H54 (cell line): ENCODE results near the gene CCNI.
A peak's percentile ranks its signal among the peaks of the same experiment; 100 is the strongest.

Source experiments
- DNase-seq: peaks from one replicate; pipeline ENCODE4 v3.0.0; 2011; ENCODE audit warnings: low spot score, mixed read lengths; ENCODE audit not compliant: insufficient read length
- FAIRE-seq: peaks from 3 replicates; lab custom pipeline; 2011; peaks lifted over from hg19 to GRCh38; lab: Jason Lieb, UNC
- POLR2A ChIP-seq: IDR thresholded peaks from 2 replicates; pipeline ENCODE4 v1.6.1; 2011; ENCODE audit warnings: low read depth, mild to moderate bottlenecking, low read length

CCNI gene

GRCh38 chr4:77014256-77014655, 61.5 kb downstream of the CCNI start:
- FAIRE-seq (no peak), DNase-seq (no peak)
- TF ChIP-seq POLR2A: no peak

DNA sequence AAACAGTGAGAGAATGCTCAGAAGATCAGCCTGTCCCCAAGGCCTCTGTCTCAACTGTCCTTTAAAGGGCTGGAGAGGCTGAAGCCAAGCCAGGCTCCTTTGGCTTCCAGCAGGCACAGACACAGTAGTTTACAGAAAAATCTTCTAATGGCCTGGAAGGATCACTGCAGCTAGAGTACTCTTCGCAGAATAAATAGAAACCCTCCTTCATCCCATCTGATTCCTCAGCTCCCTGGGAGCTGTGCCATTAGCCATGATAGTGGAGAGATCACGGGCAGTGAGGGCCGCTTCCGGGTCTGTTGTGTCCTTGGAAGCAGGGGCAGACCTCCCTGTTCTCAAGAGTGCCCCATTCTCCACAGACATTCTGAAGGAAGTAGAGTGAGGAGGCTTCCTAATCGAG, 63.1 kb downstream of the CCNI start:
- TF ChIP-seq POLR2A: no peak
- DNase-seq (no peak), FAIRE-seq (no peak)

DNA sequence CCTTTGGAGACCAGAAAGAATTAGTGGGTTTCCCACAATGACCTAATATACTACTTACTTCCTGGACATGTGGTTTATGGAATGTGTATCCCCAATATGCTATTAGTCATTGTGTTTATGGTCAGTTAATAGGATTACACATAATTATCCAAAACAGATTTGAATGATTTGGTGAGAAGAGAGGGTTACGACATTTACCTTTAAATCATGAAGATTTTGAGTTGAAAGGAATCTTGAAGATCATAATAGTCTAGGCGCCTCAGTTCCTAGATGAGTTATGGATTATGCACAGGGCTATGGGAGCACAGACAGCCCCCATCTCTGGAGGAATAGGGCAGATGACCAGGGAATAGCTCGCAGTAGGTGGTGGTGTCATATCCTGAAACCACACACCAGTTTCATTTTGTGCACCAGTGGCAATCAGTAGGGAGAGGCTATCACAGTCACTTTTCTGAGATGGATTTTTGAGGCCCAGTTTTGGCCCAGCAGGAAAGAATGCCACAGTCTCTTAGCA, 64.9 kb downstream of the CCNI start:
- FAIRE-seq (no peak), DNase-seq (peak; percentile 25)
- no peak for TF ChIP-seq POLR2A

GRCh38 chr4:77009511-77010115, 66.2 kb downstream of the CCNI start:
- DNase-seq (no peak), FAIRE-seq (no peak)
- TF ChIP-seq POLR2A: no peak

DNA sequence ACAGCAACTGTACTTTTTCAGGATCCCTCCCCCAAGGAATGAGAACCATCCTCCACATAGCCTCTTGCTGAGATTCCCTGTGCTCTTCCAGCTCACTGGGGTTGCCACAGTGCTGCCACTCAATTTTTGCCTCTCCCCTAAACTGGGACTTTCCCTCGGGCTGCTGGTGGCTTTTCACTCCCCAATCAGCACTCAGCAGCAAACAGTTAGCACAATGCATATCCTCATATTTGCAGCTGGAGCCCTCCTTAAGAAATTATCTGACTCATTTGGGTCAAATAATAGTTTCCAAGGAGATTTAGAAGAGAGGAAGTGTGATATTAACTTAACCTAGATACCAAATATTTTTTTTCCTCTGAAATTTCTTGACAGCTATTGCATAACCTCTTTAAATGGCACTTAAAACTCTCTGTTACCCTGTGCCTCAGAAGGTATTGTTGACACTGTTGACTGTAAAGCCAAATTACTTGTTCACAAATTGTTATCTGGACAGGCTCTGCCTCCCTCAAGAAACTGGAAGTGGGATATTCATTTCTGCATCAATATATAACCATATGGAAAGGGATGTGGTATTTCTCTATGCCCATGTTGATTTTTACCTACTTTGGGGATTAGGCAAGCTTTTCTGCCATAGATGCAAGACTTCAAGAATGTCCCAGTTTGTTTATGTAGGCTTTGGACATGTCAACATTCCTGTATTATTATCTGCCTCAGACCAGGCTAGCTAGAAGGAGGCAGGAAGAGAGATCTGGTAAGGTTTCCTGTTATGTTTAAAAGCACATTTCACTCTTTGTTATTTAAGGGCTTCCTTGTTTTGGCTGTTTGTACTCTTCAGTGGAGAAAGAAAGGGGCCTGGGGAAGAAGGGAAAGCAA, 68.2 kb downstream of the CCNI start:
- no peak for TF ChIP-seq POLR2A
- FAIRE-seq: peak; percentile 75
- peak; percentile 9 for DNase-seq

DNA sequence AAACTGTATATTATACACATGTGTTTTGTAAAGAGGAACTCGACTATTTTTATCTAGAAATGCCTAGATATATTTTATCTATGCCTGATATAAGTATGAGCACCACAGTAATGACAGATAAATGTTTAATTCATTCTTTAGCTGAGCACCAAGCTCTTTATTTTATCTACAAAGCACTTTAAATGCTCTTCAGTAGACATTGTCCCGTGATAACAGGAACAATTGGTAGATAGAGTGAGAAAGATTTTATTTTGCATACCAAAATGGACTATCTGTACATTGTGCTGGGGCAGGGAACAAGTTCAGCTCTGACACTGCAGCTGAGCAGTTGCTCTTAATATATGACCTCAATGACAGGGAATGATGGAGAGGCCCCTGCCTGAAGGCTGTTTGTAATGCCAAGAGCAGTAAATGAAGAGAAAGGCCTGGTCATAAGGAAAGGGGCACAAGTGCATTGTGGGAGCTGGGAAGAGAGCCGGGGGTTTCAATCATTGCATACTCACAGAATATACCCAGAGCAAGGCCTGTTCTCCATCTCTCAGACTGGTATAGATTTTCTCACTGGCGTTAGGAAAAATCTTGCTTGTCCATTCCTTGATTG, 68.9 kb downstream of the CCNI start:
- DNase-seq: no peak
- no peak for TF ChIP-seq POLR2A

DNA sequence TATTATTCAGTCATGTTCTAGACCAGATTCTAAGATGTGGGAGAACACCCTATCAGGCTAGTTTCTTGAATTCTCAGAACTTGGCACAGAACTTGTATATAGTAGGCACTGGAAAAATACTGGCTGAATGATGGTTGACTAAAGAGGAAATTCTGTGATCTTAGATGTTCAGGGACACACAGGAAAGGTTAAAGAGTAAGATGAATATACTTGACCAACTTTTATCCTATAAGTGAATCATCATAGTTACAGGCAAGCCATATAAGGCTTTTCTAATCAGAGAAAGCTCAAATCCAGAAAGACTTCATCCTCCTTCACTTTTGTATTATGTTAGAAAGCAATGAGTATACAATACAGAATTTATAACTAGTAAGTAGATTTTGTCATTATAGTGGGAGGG, 72.4 kb downstream of the CCNI start:
- FAIRE-seq: no peak
- DNase-seq: no peak
- TF ChIP-seq POLR2A: no peak

More for the DNA sequence above, 68.9 kb downstream of the CCNI start:
- no peak for FAIRE-seq

GRCh38 chr4:77002321-77003107, 73.3 kb downstream of the CCNI start:
- no peak for FAIRE-seq
- no peak for DNase-seq
- no peak for TF ChIP-seq POLR2A

- DNase-seq (no peak), FAIRE-seq (peak; percentile 65)
- TF ChIP-seq POLR2A: no peak
Observed at GRCh38 chr4:77001907-77002306, 73.9 kb downstream of the CCNI start.

DNA sequence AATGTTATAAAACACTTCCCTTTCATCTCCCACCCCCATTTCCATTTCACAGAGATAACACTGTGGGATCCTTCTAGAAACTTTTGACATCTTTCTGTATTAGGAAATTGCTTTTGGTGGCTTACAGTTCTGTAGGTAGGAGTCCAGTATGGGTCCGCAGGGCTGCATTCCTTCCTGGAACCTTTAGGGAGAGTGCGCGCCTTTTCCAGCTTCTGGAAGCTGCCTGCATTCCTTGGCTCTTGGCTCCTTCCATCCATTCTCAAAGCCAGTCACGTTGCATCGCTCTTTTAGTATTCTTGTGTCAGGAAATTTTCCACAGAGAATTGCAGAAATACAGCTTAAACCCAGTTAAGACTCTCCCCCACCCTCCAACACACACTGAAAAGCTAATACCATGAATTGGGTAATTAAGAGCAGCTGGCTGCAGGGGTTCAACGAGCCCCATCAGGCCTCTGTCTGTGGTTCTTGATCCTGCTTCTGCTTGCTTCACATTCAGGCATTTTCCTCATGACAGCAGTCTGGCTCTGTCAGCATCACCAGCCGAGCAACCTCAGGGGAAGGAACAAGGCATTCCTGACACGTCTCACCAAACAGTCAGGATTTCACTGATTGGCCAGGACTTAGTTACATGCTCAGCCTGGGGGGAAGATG, 77.4 kb downstream of the CCNI start:
- DNase-seq: no peak
- no peak for TF ChIP-seq POLR2A
- FAIRE-seq: no peak

GRCh38 chr4:76997532-76997931, 78.3 kb downstream of the CCNI start:
- no peak for TF ChIP-seq POLR2A
- no peak for DNase-seq
- no peak for FAIRE-seq
